GM18909 (cell line): Measurements from ENCODE around the gene ASB13.

Experiments
- ATAC-seq: cut with Tn5 transposase; IDR thresholded peaks from one replicate; pipeline ENCODE4 v1.9.1; 2021; ENCODE audit warnings: mild to moderate bottlenecking; ENCODE audit not compliant: unreplicated experiment, poor library complexity

ASB13 gene

DNA sequence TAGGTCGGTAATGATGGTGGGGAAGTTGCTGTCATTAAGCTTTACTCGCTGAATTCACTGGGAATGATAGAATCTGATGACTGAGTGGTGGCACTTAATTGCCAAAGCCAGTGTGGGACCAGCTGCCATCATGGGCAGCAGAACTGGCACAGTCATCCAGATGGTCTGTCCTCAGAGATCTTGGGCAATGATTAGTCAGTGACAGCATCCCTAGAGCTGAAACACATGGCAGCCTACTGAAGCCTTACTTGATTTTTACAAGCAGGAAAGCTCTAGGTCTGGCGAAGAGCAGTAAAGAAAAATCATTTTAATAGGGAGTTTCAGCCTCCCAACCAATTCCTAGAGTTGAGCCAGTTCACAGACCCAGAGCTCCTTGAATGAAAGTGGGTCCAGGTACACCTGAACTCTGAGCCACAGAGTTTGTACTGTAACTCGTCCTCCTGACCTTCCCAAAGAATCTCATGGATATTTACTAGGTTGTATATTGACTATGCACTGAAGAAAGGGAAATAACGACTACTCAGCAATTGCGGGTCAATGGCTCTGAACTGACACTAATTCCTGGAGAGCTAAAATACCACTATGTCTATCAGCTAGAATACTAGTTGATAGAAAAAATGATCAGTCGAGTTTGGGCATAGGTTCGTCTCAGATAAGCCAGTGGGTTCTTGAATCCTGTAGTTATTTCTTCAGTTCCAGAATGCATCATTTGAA is 4.4 kb upstream of the ASB13 start:
- ATAC-seq: no peak

- no peak for ATAC-seq
These were observed 3.2 kb upstream of the ASB13 start for GRCh38 chr10:5669604-5670003.

GRCh38 chr10:5668429-5668828 is 2.0 kb upstream of the ASB13 start:
- ATAC-seq: no peak

GRCh38 chr10:5666841-5667630 is 641 bp upstream of the ASB13 start:
- peak; percentile 18 for ATAC-seq

DNA sequence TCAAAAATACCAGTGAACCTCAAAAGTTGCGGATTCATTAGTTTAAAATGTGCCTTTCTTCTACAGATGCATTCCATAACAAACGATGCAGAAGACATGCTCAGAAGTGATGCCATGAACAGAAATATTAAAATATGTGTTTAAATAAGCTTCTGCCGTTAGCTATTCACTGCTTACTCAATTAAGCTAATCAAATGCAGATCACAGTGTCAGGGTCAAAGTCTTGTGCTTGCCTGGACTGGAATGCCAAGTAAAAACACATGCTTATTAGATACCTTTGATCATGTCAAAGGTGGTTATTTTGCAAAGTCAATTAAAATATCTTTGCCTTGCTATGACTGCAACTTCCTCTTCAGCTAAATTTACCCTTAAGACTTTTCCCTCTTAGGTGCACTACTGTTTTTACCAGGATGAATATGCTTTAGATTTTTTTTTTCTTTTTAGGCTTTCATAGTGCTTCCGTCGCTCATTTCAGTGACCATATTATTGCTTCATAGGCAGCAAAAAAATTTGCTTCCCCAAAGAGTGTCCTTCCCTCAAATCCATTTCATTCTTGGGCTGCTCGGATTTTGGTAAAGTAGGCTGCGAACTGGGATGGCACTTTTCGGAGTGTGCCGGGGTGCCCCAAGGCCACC is 905 bp downstream of the ASB13 start:
- ATAC-seq: no peak

DNA sequence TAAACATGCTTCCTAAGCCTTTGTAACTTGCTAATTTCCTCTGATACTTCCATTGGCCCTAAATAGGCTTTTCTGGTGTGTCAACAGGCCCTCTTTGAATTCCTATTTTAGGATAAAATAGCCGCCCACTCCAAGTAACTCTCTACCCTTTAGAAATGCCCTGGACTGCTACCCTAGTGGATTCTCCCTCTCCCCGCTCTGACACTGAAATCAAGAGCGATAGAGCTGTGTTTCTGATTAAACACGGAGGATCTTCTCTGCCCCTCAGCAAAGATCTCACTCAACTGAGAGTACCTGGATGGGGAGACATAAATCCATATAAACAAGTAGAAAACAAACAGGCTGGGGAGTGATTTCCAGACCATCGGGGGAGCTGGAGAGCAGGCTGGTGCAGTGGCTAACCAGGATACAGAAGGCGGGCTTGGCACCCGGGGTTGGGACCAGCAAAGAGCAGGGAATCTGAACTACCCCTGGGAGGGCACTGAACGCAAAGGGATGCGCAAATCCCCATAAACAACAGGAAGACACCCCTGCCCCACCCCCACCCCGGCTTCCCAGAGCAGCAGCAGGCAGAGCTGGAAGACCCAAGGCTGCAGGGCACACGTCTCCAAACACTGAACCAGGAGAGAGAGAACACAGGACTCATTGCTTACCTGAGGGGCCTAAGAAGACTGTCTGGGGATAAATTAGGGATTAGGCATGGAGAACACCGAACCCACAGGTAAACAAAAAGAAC is 2.5 kb downstream of the ASB13 start:
- ATAC-seq: no peak

DNA sequence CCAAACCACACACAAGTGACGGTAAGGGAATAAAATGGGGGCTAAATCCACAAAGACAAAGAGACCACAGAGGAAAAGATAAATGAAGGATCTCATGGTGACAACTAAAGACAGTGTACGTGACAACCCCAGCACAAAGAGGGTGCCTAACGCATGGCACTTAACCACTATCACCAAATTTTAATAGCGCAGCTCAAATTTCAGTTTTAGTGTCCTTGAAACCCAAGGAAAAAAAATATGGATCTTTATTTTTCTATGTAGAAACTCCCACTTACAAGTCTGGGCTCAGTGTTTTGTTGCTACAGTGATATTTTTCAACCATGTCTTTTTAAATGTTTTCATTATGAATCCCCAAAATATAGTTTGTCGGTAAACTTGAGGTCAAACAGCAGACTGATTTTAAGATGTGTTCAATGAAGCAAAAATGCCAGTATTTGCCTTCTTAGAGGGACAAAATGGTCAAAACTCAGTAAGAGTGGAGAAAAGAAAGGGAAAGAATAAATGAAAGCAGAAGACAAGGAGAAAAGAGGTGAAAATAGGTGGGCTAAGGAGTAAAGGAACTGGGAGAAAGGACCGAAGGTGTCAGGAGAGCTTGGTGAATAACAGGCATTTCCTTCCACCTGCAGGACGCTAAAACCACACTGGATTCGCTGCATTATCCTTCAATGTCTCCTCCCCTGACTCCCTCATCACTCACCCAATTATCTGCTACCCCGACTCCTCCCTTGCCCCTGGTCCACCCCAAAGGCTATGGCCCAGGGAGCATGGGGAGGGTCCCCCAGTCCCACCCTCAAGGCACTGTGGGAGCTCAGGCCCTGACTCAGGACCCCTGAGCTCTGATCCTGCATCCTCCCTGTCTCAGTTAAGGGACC is 3.5 kb downstream of the ASB13 start:
- ATAC-seq: no peak

- ATAC-seq: no peak
These were observed 5.4 kb downstream of the ASB13 start for GRCh38 chr10:5661043-5661442.

DNA sequence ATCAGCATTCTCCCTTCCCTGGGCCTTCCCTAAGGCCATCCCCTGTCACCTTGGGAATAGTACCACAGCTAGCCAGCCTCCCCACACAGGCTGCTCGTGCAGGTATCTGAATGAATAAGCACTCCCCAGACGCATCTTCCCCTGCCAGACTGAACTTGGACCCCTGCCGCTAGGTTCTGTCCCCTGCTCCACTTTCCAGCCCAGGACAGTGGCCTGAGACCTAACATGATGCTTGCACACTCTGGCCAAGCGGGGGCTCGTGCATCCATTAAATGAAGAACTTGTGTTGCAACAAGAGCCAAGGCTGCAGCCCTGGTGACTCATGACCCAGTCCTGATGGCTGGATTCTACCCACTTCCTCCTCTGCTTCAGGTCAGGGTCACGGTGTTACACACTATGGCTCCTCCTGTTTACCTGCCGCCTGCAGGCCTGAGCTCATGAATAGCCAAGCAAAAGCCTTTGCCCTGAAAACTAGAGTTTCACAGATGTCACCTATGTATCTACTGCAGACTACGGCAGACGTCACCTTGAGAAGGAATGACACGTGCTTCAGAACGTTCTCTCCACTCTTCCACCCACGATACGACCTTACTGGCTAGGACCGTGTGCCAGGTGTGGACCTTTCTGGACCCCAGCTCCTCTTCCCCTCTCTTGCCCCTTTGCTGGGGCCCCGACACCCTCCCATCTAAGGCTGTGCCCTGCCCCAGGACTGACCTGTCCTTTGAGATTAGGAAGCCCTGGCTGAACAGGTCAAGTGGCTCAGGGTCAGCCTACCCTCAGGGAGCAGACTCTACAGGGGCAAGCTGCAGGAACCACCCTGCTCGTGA is 6.5 kb downstream of the ASB13 start:
- ATAC-seq: peak; percentile 65

- no peak for ATAC-seq
These were observed 7.3 kb downstream of the ASB13 start for GRCh38 chr10:5658871-5659618.

DNA sequence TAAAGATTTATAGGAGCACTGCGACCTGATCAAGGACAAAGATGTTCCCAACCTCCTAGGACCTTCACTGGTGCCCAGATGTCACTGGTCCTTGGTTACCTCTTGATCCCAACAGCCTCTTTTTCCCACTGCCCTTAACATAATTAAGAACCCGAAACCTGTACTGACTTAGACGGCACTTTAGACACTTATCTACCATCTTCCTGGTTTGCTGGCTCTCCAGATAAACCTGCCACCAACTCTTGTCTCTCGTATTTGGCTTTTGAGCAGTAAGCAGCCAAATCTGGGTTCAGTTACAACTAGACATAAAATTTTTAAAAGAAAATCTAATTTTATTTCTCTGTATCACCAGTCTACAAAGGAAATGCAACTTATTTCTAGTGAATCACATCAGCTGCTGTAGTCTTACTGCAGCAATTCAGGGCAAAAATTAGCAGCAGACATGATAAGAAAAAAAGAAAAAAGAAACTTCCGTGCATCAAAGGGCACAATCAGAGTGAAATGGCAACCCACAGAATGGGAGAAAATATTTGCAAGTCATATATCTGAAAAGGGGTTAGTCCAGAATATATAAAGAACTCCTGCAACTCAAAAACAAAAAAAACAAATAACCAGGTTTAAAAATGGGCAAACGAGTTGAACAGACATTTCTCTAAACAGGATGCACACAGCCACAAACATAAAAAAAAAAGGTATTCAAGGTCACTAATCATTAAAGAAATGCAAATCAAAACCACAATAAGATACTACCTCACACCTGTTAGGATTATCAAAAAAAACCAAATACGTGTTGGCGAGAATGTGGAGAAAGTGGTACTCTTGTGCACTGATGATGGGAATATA is 9.4 kb downstream of the ASB13 start:
- no peak for ATAC-seq

- no peak for ATAC-seq
These were observed 11.3 kb downstream of the ASB13 start for GRCh38 chr10:5655121-5655520.

DNA sequence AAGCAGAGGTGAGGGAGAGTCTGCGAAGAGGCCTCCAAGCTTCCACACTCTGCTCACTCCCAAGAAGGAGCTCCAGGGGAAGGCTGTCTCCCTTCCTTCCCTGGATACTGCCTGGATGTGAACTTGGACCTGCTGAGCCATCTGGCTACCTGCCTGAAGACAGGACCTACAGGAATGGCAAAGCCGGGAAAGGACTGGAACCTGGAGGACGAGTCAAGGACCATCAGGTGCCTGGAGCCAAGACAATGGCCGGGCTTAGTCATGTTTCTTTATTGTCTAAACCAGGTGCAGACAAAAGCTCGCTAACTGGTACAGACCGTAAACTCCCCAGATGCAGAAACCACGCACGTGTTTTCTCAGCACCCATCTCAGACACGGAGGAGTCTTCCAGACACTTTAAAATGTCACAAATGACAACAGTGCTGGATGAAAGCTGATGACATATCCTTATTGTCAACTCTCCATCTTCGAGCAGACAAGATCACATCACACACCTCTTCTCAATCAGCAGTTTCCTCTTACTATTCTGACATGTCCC is 12.1 kb downstream of the ASB13 start:
- no peak for ATAC-seq

- no peak for ATAC-seq
These were observed 13.6 kb downstream of the ASB13 start for GRCh38 chr10:5652746-5653145.

- ATAC-seq: no peak
These were observed 15.0 kb downstream of the ASB13 start for GRCh38 chr10:5651388-5651764.

- no peak for ATAC-seq
These were observed 15.6 kb downstream of the ASB13 start for GRCh38 chr10:5650664-5651387.

DNA sequence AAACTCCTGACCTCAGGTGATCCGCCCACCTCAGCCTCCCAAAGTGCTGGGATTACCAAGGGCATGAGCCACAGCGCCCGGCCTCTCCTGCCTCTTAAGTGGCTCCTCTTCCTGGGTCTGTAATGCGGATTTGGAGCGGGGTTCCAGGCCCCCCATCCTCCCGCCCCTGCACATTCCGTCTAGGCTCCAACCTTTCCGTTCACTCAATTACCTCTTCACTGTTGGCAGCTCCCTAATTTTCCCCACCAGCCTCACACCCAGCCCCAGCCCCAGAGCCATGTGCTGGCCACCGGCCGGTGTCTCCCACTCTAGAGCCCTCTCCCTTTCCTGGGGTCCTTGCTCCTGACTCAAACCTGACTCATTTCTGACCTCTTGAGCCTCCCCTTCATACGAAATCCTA is 16.6 kb downstream of the ASB13 start:
- no peak for ATAC-seq
